A673 (cell line): ENCODE measurements around the gene SLC4A4.

Experiments used
- EZH2 ChIP-seq: fragments of 200-600 bp; sonication (generic); IDR thresholded peaks from 2 replicates; pipeline ENCODE4 v1.6.1; 2017; ENCODE audit warnings: borderline replicate concordance, low read depth, mild to moderate bottlenecking, mixed read lengths, antibody characterized with exemption, low read length; ENCODE audit not compliant: poor library complexity, severe bottlenecking
- TF ChIP-seq, protein P1 (sequence below): fragments of 300-800, 200-600 bp; sonication (generic); conservative IDR thresholded peaks from 2 replicates; pipeline ENCODE4 v1.5.1; 2017; ENCODE audit warnings: low read depth, mild to moderate bottlenecking, antibody characterized with exemption, low read length, moderate library complexity, mixed read lengths

DNA sequence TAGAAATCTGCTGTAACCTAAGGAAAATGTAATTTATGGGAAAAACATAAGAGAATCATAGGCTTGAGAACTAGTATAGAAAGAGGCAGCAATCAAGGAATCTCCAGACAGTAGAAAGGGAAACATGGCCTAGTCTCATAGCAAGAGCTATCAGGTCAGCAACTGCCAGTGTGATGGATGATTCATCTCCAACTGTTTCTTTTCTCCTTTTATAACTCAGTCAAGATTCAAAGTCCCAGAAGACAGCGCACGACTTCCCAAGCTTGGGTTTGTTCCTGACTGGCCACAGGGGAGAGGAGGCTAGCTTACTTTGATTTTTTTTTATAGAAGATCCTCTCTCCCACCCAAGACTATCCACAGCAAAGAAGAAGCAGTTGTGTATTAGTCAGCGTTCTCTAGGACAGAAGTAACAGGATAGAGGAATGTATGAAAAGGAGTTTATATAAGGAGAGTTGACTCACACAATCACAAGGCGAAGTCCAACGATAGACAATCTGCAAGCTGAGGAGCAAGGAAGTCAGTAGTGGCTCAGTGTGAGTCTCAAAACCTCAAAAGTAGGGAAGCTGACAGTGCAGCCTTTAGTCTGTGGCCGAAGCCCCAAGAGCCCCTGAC lies 263.6 kb downstream of the SLC4A4 start:
- TF ChIP-seq, protein P1, sequence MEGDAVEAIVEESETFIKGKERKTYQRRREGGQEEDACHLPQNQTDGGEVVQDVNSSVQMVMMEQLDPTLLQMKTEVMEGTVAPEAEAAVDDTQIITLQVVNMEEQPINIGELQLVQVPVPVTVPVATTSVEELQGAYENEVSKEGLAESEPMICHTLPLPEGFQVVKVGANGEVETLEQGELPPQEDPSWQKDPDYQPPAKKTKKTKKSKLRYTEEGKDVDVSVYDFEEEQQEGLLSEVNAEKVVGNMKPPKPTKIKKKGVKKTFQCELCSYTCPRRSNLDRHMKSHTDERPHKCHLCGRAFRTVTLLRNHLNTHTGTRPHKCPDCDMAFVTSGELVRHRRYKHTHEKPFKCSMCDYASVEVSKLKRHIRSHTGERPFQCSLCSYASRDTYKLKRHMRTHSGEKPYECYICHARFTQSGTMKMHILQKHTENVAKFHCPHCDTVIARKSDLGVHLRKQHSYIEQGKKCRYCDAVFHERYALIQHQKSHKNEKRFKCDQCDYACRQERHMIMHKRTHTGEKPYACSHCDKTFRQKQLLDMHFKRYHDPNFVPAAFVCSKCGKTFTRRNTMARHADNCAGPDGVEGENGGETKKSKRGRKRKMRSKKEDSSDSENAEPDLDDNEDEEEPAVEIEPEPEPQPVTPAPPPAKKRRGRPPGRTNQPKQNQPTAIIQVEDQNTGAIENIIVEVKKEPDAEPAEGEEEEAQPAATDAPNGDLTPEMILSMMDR = no peak
- TF ChIP-seq EZH2 = no peak
